Fibroblast of lung (primary cell): Measurements from ENCODE around the gene ZBTB22. TPM values are rescaled to one million over a fixed set of nuclear protein-coding genes. Genes with fewer than 3 reads are reported as not detected.

Experiments used
- DNase-seq, 2 donors: peaks; one replicate each; pipeline versions ENCODE4 v3.0.0 to v3.0.0-alpha.2; 2010; ENCODE audit warnings: low read depth in 2 of 2
- H2AFZ ChIP-seq: 2 replicates; pipeline ENCODE4 v1.5.1; 2012; ENCODE audit warnings: low read length, control low read depth, inconsistent platforms
- H3K27ac ChIP-seq: 2 replicates; pipeline ENCODE4 v1.5.1; 2011; ENCODE audit warnings: low read length, control low read depth; ENCODE audit not compliant: insufficient read depth
- H3K27me3 ChIP-seq: 2 replicates; pipeline ENCODE4 v1.5.1; 2011; ENCODE audit warnings: mild to moderate bottlenecking, low read length; ENCODE audit not compliant: control insufficient read depth, insufficient read depth
- H3K36me3 ChIP-seq: 2 replicates; pipeline ENCODE4 v1.5.1; 2011; ENCODE audit warnings: low read length; ENCODE audit not compliant: control insufficient read depth, insufficient read depth
- H3K4me1 ChIP-seq: 2 replicates; pipeline ENCODE4 v1.5.1; 2011; ENCODE audit warnings: low read length; ENCODE audit not compliant: control insufficient read depth, insufficient read depth; ENCODE audit errors: extremely low read depth
- H3K4me2 ChIP-seq: 2 replicates; pipeline ENCODE4 v1.5.1; 2011; ENCODE audit warnings: low read length, control low read depth; ENCODE audit not compliant: insufficient read depth; ENCODE audit errors: extremely low read depth
- H3K4me3 ChIP-seq, 4 experiments: fragments of 200-600 bp in 1 of 4; sonication (generic) in 1 of 4; replicated peaks in 1 of 4; 2 replicates each; pipeline ENCODE4 v1.5.1; 2011 to 2016; ENCODE audit warnings: low read length in 4 of 4, low read depth in 3 of 4, mild to moderate bottlenecking in 3 of 4, control low read depth in 2 of 4, inconsistent platforms in 1 of 4, mixed read lengths in 1 of 4; ENCODE audit not compliant: insufficient read depth in 1 of 4; ENCODE audit errors: control extremely low read depth in 1 of 4
- H3K79me2 ChIP-seq: 2 replicates; pipeline ENCODE4 v1.5.1; 2012; ENCODE audit warnings: mild to moderate bottlenecking, low read length, inconsistent platforms; ENCODE audit not compliant: control insufficient read depth, insufficient read depth
- H3K9ac ChIP-seq: 2 replicates; pipeline ENCODE4 v1.5.1; 2011; ENCODE audit warnings: mild to moderate bottlenecking, low read length, control low read depth; ENCODE audit not compliant: insufficient read depth
- H3K9me3 ChIP-seq: 2 replicates; pipeline ENCODE4 v1.5.1; 2012; ENCODE audit warnings: low read depth, low read length; ENCODE audit not compliant: control insufficient read depth, insufficient read depth
- H4K20me1 ChIP-seq: 2 replicates; pipeline ENCODE4 v1.5.1; 2011; ENCODE audit warnings: low read length; ENCODE audit not compliant: control insufficient read depth, insufficient read depth; ENCODE audit errors: extremely low read depth
- CTCF ChIP-seq, 2 donors: IDR thresholded peaks in 1 of 2; conservative IDR thresholded peaks in 1 of 2; 1 replicate in 1 of 2; 2 replicates in 1 of 2; pipeline ENCODE4 v1.5.1; 2011 to 2012; ENCODE audit warnings: low read length in 2 of 2, control low read depth in 1 of 2, inconsistent platforms in 1 of 2, low read depth in 1 of 2, mild to moderate bottlenecking in 1 of 2
- EZH2 ChIP-seq: IDR thresholded peaks from 2 replicates; pipeline ENCODE4 v1.5.1; 2012; ENCODE audit warnings: low read length, control low read depth, mild to moderate bottlenecking; ENCODE audit errors: missing control alignments
- polyA plus RNA-seq, 2 donors: library from polyadenylated mRNA; depleted of rRNA in 1 of 2; stranded (reverse) in 1 of 2; unstranded in 1 of 2; fragments of >200 nt; gene quantifications; 2 replicates each; pipeline ENCODE4 v1.2.1, GENCODE V29; 2011 to 2012; ENCODE audit warnings: missing spikeins in 1 of 2
- total RNA-seq: library from RNA; depleted of rRNA; stranded (reverse); fragments of >200 nt; gene quantifications from 2 replicates; pipeline ENCODE4 v1.2.1, GENCODE V29; 2014

Gene ZBTB22
- total and polyA plus RNA-seq, 2 donors (not counting 1 experiment from before 2014, with no cell fraction given), result 8.9 to 31.2 TPM

GRCh38 chr6:33289784-33290315, 27.7 kb downstream of the ZBTB22 start:
- Histone ChIP-seq H3K9me3 (no peaks in the 10 kb centered on the region), H3K36me3 (peaks cover 29% of the 10 kb centered on the region), H3K4me1 (peaks cover 11% of the 10 kb centered on the region), H3K27ac (peak overlapping the region; percentile 75), H2AFZ (peak overlapping the region; percentile 58), H3K4me3 (peak overlapping the region; percentile 86 to 99 (median 94)), H3K4me2 (peak overlapping the region; percentile 100), H3K9ac (peak overlapping the region; percentile 73), H4K20me1 (no peaks in the 10 kb centered on the region), H3K27me3 (no peaks in the 10 kb centered on the region), H3K79me2 (peaks cover 31% of the 10 kb centered on the region)
- DNase-seq, result no peak
- no peak for TF ChIP-seq EZH2
- TF ChIP-seq CTCF (conservative IDR thresholded peaks at IDR 0.05 in 1 of 2, IDR thresholded peaks at IDR 0.05 in 1 of 2; ENCODE audit: low read depth in 1 of 2, low read length in 2 of 2), result no peak

- Histone ChIP-seq H3K27ac (peak within 1 kb of the TSS; percentile 75), H4K20me1 (no peaks in the 10 kb centered on the region), H3K36me3 (peaks cover 27% of the 10 kb centered on the region), H3K4me2 (peak within 1 kb of the TSS; percentile 100), H3K9me3 (no peaks in the 10 kb centered on the region), H2AFZ (peak within 1 kb of the TSS; percentile 92), H3K79me2 (peaks cover 31% of the 10 kb centered on the region), H3K4me1 (peaks cover 11% of the 10 kb centered on the region), H3K4me3 (peak within 1 kb of the TSS; percentile 86 to 99 (median 94)), H3K27me3 (no peaks in the 10 kb centered on the region), H3K9ac (peak within 1 kb of the TSS; percentile 73)
- peak; percentile 90 for DNase-seq
- no peak for TF ChIP-seq EZH2
- TF ChIP-seq CTCF (conservative IDR thresholded peaks at IDR 0.05 in 1 of 2, IDR thresholded peaks at IDR 0.05 in 1 of 2; ENCODE audit: low read depth in 1 of 2, low read length in 2 of 2), result no peak
These were observed 28.4 kb downstream of the ZBTB22 start, which contains the start of the genes PFDN6 and WDR46 for GRCh38 chr6:33288921-33289783. PFDN6 (plus strand) TSS chr6:33289601; CDS start chr6:33289857, 256 bp downstream. WDR46 (minus strand) TSS chr6:33289239; CDS start chr6:33289170, 69 bp downstream.

- Histone ChIP-seq H3K27me3 (no peaks in the 10 kb centered on the region), H3K9me3 (no peaks in the 10 kb centered on the region), H3K27ac (peak overlapping the region; percentile 75), H3K4me3 (peak overlapping the region; percentile 86 to 99 (median 94)), H2AFZ (peak overlapping the region; percentile 92), H3K79me2 (peaks cover 31% of the 10 kb centered on the region), H3K4me2 (peak overlapping the region; percentile 100), H3K36me3 (peaks cover 25% of the 10 kb centered on the region), H4K20me1 (no peaks in the 10 kb centered on the region), H3K4me1 (peaks cover 11% of the 10 kb centered on the region), H3K9ac (peak overlapping the region; percentile 73)
- DNase-seq, result no peak
- TF ChIP-seq CTCF (conservative IDR thresholded peaks at IDR 0.05 in 1 of 2, IDR thresholded peaks at IDR 0.05 in 1 of 2; ENCODE audit: low read depth in 1 of 2, low read length in 2 of 2) (no peak), EZH2 (no peak)
These were observed 29.2 kb downstream of the ZBTB22 start for GRCh38 chr6:33288141-33288920.
